Measurements from ENCODE around the gene APCDD1L. TPM values are rescaled to one million over a fixed set of nuclear protein-coding genes. Genes with fewer than 3 reads are reported as not detected.

Gene APCDD1L
- polyA plus RNA-seq, 2 donors: 0.06 to 0.09 TPM

- H3K36me3 ChIP-seq (ENCODE audit: control insufficient read depth in 2 of 2, insufficient read depth in 2 of 2, low read length in 1 of 2): no peaks in the 10 kb centered on the region
- H3K27me3 ChIP-seq (ENCODE audit: control insufficient read depth in 1 of 2, insufficient read depth in 2 of 2, low read length in 2 of 2): no peaks in the 10 kb centered on the region
- H3K4me3 ChIP-seq (ENCODE audit: low read depth in 1 of 2, low read length in 2 of 2): no peak overlapping the region
- H3K4me1 ChIP-seq (ENCODE audit: control insufficient read depth in 2 of 2, insufficient read depth in 2 of 2, low read length in 1 of 2): no peaks in the 10 kb centered on the region
- H3K9me3 ChIP-seq (ENCODE audit: control insufficient read depth in 2 of 2, insufficient read depth in 1 of 2, low read depth in 1 of 2, low read length in 1 of 2): peaks cover 0 to 7% of the 10 kb centered on the region in 2 donors
- H3K27ac ChIP-seq (ENCODE audit: low read depth in 2 of 2, low read length in 1 of 2): no peak overlapping the region
These were observed 15.9 kb upstream of the APCDD1L start for GRCh38 chr20:58531063-58531462.

GRCh38 chr20:58528412-58528811, 13.2 kb upstream of the APCDD1L start:
- Histone ChIP-seq H3K27me3 (ENCODE audit: control insufficient read depth in 1 of 2, insufficient read depth in 2 of 2, low read length in 2 of 2) (no peaks in the 10 kb centered on the region), H3K27ac (ENCODE audit: low read depth in 2 of 2, low read length in 1 of 2) (no peak overlapping the region), H3K4me1 (ENCODE audit: control insufficient read depth in 2 of 2, insufficient read depth in 2 of 2, low read length in 1 of 2) (no peaks in the 10 kb centered on the region), H3K9me3 (ENCODE audit: control insufficient read depth in 2 of 2, insufficient read depth in 1 of 2, low read depth in 1 of 2, low read length in 1 of 2) (peaks cover 0 to 4% of the 10 kb centered on the region in 2 donors), H3K36me3 (ENCODE audit: control insufficient read depth in 2 of 2, insufficient read depth in 2 of 2, low read length in 1 of 2) (no peaks in the 10 kb centered on the region), H3K4me3 (ENCODE audit: low read depth in 1 of 2, low read length in 2 of 2) (no peak overlapping the region)
- WGBS, 2 donors: 95 to 98% methylated on average over 1 of the region's 1 CpG

- no peaks in the 10 kb centered on the region for H3K36me3 ChIP-seq (ENCODE audit: control insufficient read depth in 2 of 2, insufficient read depth in 2 of 2, low read length in 1 of 2)
- H3K9me3 ChIP-seq (ENCODE audit: control insufficient read depth in 2 of 2, insufficient read depth in 1 of 2, low read depth in 1 of 2, low read length in 1 of 2): no peaks in the 10 kb centered on the region
- no peaks in the 10 kb centered on the region for H3K4me1 ChIP-seq (ENCODE audit: control insufficient read depth in 2 of 2, insufficient read depth in 2 of 2, low read length in 1 of 2)
- WGBS, 2 donors: 92 to 98% methylated on average over 3 of the region's 3 CpGs
- no peaks in the 10 kb centered on the region for H3K27me3 ChIP-seq (ENCODE audit: control insufficient read depth in 1 of 2, insufficient read depth in 2 of 2, low read length in 2 of 2)
- no peak overlapping the region for H3K27ac ChIP-seq (ENCODE audit: low read depth in 2 of 2, low read length in 1 of 2)
- no peak overlapping the region for H3K4me3 ChIP-seq (ENCODE audit: low read depth in 1 of 2, low read length in 2 of 2)
These were observed 11.2 kb upstream of the APCDD1L start for GRCh38 chr20:58526411-58526810.

- Histone ChIP-seq H3K36me3 (ENCODE audit: control insufficient read depth in 2 of 2, insufficient read depth in 2 of 2, low read length in 1 of 2) (no peaks in the 10 kb centered on the region), H3K4me1 (ENCODE audit: control insufficient read depth in 2 of 2, insufficient read depth in 2 of 2, low read length in 1 of 2) (no peaks in the 10 kb centered on the region), H3K27ac (ENCODE audit: low read depth in 2 of 2, low read length in 1 of 2) (no peak overlapping the region), H3K9me3 (ENCODE audit: control insufficient read depth in 2 of 2, insufficient read depth in 1 of 2, low read depth in 1 of 2, low read length in 1 of 2) (no peaks in the 10 kb centered on the region), H3K4me3 (ENCODE audit: low read depth in 1 of 2, low read length in 2 of 2) (no peak overlapping the region), H3K27me3 (ENCODE audit: control insufficient read depth in 1 of 2, insufficient read depth in 2 of 2, low read length in 2 of 2) (no peaks in the 10 kb centered on the region)
- 70 to 72% methylated on average over 7 of the region's 7 CpGs for WGBS, 2 donors
These were observed 9.6 kb upstream of the APCDD1L start for GRCh38 chr20:58524814-58525213.

- H3K27ac ChIP-seq (ENCODE audit: low read depth in 2 of 2, low read length in 1 of 2): no peak overlapping the region
- 56 to 57% methylated on average over 2 of the region's 2 CpGs for WGBS, 2 donors
- H3K9me3 ChIP-seq (ENCODE audit: control insufficient read depth in 2 of 2, insufficient read depth in 1 of 2, low read depth in 1 of 2, low read length in 1 of 2): no peaks in the 10 kb centered on the region
- H3K27me3 ChIP-seq (ENCODE audit: control insufficient read depth in 1 of 2, insufficient read depth in 2 of 2, low read length in 2 of 2): no peaks in the 10 kb centered on the region
- no peaks in the 10 kb centered on the region for H3K36me3 ChIP-seq (ENCODE audit: control insufficient read depth in 2 of 2, insufficient read depth in 2 of 2, low read length in 1 of 2)
- no peak overlapping the region for H3K4me3 ChIP-seq (ENCODE audit: low read depth in 1 of 2, low read length in 2 of 2)
- no peaks in the 10 kb centered on the region for H3K4me1 ChIP-seq (ENCODE audit: control insufficient read depth in 2 of 2, insufficient read depth in 2 of 2, low read length in 1 of 2)
These were observed 8.7 kb upstream of the APCDD1L start for GRCh38 chr20:58523971-58524315.

GRCh38 chr20:58523072-58523970, 8.1 kb upstream of the APCDD1L start:
- Histone ChIP-seq H3K4me1 (ENCODE audit: control insufficient read depth in 2 of 2, insufficient read depth in 2 of 2, low read length in 1 of 2) (no peaks in the 10 kb centered on the region), H3K27ac (ENCODE audit: low read depth in 2 of 2, low read length in 1 of 2) (no peak overlapping the region), H3K36me3 (ENCODE audit: control insufficient read depth in 2 of 2, insufficient read depth in 2 of 2, low read length in 1 of 2) (no peaks in the 10 kb centered on the region), H3K9me3 (ENCODE audit: control insufficient read depth in 2 of 2, insufficient read depth in 1 of 2, low read depth in 1 of 2, low read length in 1 of 2) (no peaks in the 10 kb centered on the region), H3K4me3 (ENCODE audit: low read depth in 1 of 2, low read length in 2 of 2) (no peak overlapping the region), H3K27me3 (ENCODE audit: control insufficient read depth in 1 of 2, insufficient read depth in 2 of 2, low read length in 2 of 2) (no peaks in the 10 kb centered on the region)
- WGBS, 2 donors: 39 to 45% methylated on average over 19 of the region's 19 CpGs

GRCh38 chr20:58522666-58523065, 7.5 kb upstream of the APCDD1L start:
- no peaks in the 10 kb centered on the region for H3K36me3 ChIP-seq (ENCODE audit: control insufficient read depth in 2 of 2, insufficient read depth in 2 of 2, low read length in 1 of 2)
- no peaks in the 10 kb centered on the region for H3K9me3 ChIP-seq (ENCODE audit: control insufficient read depth in 2 of 2, insufficient read depth in 1 of 2, low read depth in 1 of 2, low read length in 1 of 2)
- no peak overlapping the region for H3K27ac ChIP-seq (ENCODE audit: low read depth in 2 of 2, low read length in 1 of 2)
- WGBS, 2 donors: 48 to 66% methylated on average over 3 of the region's 3 CpGs
- no peaks in the 10 kb centered on the region for H3K27me3 ChIP-seq (ENCODE audit: control insufficient read depth in 1 of 2, insufficient read depth in 2 of 2, low read length in 2 of 2)
- no peak overlapping the region for H3K4me3 ChIP-seq (ENCODE audit: low read depth in 1 of 2, low read length in 2 of 2)
- no peaks in the 10 kb centered on the region for H3K4me1 ChIP-seq (ENCODE audit: control insufficient read depth in 2 of 2, insufficient read depth in 2 of 2, low read length in 1 of 2)

- H3K27ac ChIP-seq (ENCODE audit: low read depth in 2 of 2, low read length in 1 of 2): no peak overlapping the region
These were observed 6.6 kb upstream of the APCDD1L start for GRCh38 chr20:58521763-58522162.

GRCh38 chr20:58519940-58520712, 4.9 kb upstream of the APCDD1L start:
- Histone ChIP-seq H3K27ac (ENCODE audit: low read depth in 2 of 2, low read length in 1 of 2) (no peak overlapping the region), H3K36me3 (ENCODE audit: control insufficient read depth in 2 of 2, insufficient read depth in 2 of 2, low read length in 1 of 2) (no peaks in the 10 kb centered on the region), H3K9me3 (ENCODE audit: control insufficient read depth in 2 of 2, insufficient read depth in 1 of 2, low read depth in 1 of 2, low read length in 1 of 2) (no peaks in the 10 kb centered on the region), H3K4me3 (ENCODE audit: low read depth in 1 of 2, low read length in 2 of 2) (no peak overlapping the region), H3K27me3 (ENCODE audit: control insufficient read depth in 1 of 2, insufficient read depth in 2 of 2, low read length in 2 of 2) (no peaks in the 10 kb centered on the region), H3K4me1 (ENCODE audit: control insufficient read depth in 2 of 2, insufficient read depth in 2 of 2, low read length in 1 of 2) (no peaks in the 10 kb centered on the region)
- 73 to 77% methylated on average over 5 of the region's 5 CpGs for WGBS, 2 donors

More at GRCh38 chr20:58521763-58522162, 6.6 kb upstream of the APCDD1L start:
- Histone ChIP-seq H3K4me3 (ENCODE audit: low read depth in 1 of 2, low read length in 2 of 2) (no peak overlapping the region), H3K4me1 (ENCODE audit: control insufficient read depth in 2 of 2, insufficient read depth in 2 of 2, low read length in 1 of 2) (no peaks in the 10 kb centered on the region), H3K9me3 (ENCODE audit: control insufficient read depth in 2 of 2, insufficient read depth in 1 of 2, low read depth in 1 of 2, low read length in 1 of 2) (no peaks in the 10 kb centered on the region), H3K27me3 (ENCODE audit: control insufficient read depth in 1 of 2, insufficient read depth in 2 of 2, low read length in 2 of 2) (no peaks in the 10 kb centered on the region), H3K36me3 (ENCODE audit: control insufficient read depth in 2 of 2, insufficient read depth in 2 of 2, low read length in 1 of 2) (no peaks in the 10 kb centered on the region)
- WGBS, 2 donors: 82 to 83% methylated on average over 10 of the region's 10 CpGs
